Neural progenitor cell (in vitro differentiated cells): Measurements from ENCODE around the gene ARHGAP26. TPM values are rescaled to one million over a fixed set of nuclear protein-coding genes. Genes with fewer than 3 reads are reported as not detected.

ENCODE experiments used
- DNase-seq: peaks from one replicate; pipeline ENCODE4 v3.0.0-alpha.2; 2016; ENCODE audit warnings: low spot score
- H2AFZ ChIP-seq: fragments of 200-600 bp; sonication (generic); replicated peaks from 2 replicates; pipeline ENCODE4 v1.6.1; 2016; ENCODE audit warnings: antibody characterized with exemption
- H3F3A ChIP-seq: fragments of 200-600 bp; sonication (generic); 2 replicates; pipeline ENCODE4 v1.6.1; 2016; ENCODE audit warnings: antibody characterized with exemption, low read depth
- H3K27ac ChIP-seq: fragments of 200-600 bp; sonication (generic); 2 replicates; pipeline ENCODE4 v1.5.1; 2016; ENCODE audit warnings: mild to moderate bottlenecking
- H3K27me3 ChIP-seq: fragments of 200-600 bp; sonication (generic); 2 replicates; pipeline ENCODE4 v1.6.1; 2016; ENCODE audit warnings: mild to moderate bottlenecking, moderate library complexity
- H3K36me3 ChIP-seq: fragments of 200-600 bp; sonication (generic); 2 replicates; pipeline ENCODE4 v1.5.1; 2016
- H3K4me1 ChIP-seq: fragments of 200-600 bp; sonication (generic); 2 replicates; pipeline ENCODE4 v1.6.1; 2016; ENCODE audit warnings: mixed run types
- H3K4me2 ChIP-seq: fragments of 200-600 bp; sonication (generic); 2 replicates; pipeline ENCODE4 v1.6.1; 2016
- H3K4me3 ChIP-seq: fragments of 200-600 bp; sonication (generic); 2 replicates; pipeline ENCODE4 v1.5.1; 2016
- H3K79me2 ChIP-seq: fragments of 200-600 bp; sonication (generic); 2 replicates; pipeline ENCODE4 v1.6.1; 2016; ENCODE audit warnings: low read depth
- H3K9ac ChIP-seq: fragments of 200-600 bp; sonication (generic); 2 replicates; pipeline ENCODE4 v1.6.1; 2016
- H3K9me3 ChIP-seq: fragments of 200-600 bp; sonication (generic); 2 replicates; pipeline ENCODE4 v1.5.1; 2016; ENCODE audit warnings: low read depth
- H4K20me1 ChIP-seq: fragments of 200-600 bp; sonication (generic); 2 replicates; pipeline ENCODE4 v1.6.1; 2016; ENCODE audit warnings: low read depth
- H3K27ac Mint-ChIP-seq: 3 replicates; pipeline ENCODE4 v1.8.0; 2021; ENCODE audit warnings: mixed read lengths
- H3K27me3 Mint-ChIP-seq: 2 replicates; pipeline ENCODE4 v1.8.0; 2022; ENCODE audit warnings: low read depth, mild to moderate bottlenecking, inconsistent platforms, moderate library complexity, mixed read lengths; ENCODE audit not compliant: insufficient read depth
- H3K36me3 Mint-ChIP-seq: 3 replicates; pipeline ENCODE4 v1.8.0; 2021; ENCODE audit warnings: mixed read lengths
- H3K4me1 Mint-ChIP-seq: 3 replicates; pipeline ENCODE4 v1.8.0; 2021; ENCODE audit warnings: mixed read lengths
- H3K4me3 Mint-ChIP-seq: 3 replicates; pipeline ENCODE4 v1.8.0; 2021; ENCODE audit warnings: mild to moderate bottlenecking, moderate library complexity, mixed read lengths
- H3K9me3 Mint-ChIP-seq: 3 replicates; pipeline ENCODE4 v1.8.0; 2020; ENCODE audit warnings: mixed read lengths
- CTCF ChIP-seq: fragments of 200-600 bp; sonication (generic); IDR thresholded peaks from 2 replicates; pipeline ENCODE4 v1.5.1; 2017; ENCODE audit warnings: antibody characterized with exemption, mild to moderate bottlenecking
- EZH2 ChIP-seq: fragments of 200-600 bp; sonication (generic); IDR thresholded peaks from 2 replicates; pipeline ENCODE4 v1.6.1; 2017; ENCODE audit warnings: antibody characterized with exemption, mild to moderate bottlenecking, moderate library complexity
- EZH2phosphoT487 ChIP-seq: fragments of 200-600 bp; sonication (generic); IDR thresholded peaks from 2 replicates; pipeline ENCODE4 v1.6.1; 2017; ENCODE audit warnings: antibody characterized with exemption
- total RNA-seq: library from RNA; depleted of rRNA; stranded (reverse); fragments of >200 nt; gene quantifications from 2 replicates; pipeline ENCODE4 v1.2.3, GENCODE V29; 2015; ENCODE audit warnings: low replicate concordance

The ARHGAP26 gene
- total RNA-seq, 1 donor from 2014 or later, result 7.0 TPM

- H3K9ac ChIP-seq, result no peak overlapping the region
- Mint-ChIP-seq H3K36me3 (no peaks in the 10 kb centered on the region), H3K27ac (no peak overlapping the region), H3K4me1 (no peaks in the 10 kb centered on the region), H3K4me3 (no peak overlapping the region), H3K27me3 (no peaks in the 10 kb centered on the region), H3K9me3 (no peaks in the 10 kb centered on the region)
- H3K9me3 ChIP-seq, result no peaks in the 10 kb centered on the region
- no peaks in the 10 kb centered on the region for H3F3A ChIP-seq
- no peak overlapping the region for H3K27ac ChIP-seq
- no peaks in the 10 kb centered on the region for H3K36me3 ChIP-seq
- DNase-seq, result no peak
- no peaks in the 10 kb centered on the region for H3K79me2 ChIP-seq
- no peaks in the 10 kb centered on the region for H4K20me1 ChIP-seq
- H3K4me2 ChIP-seq, result no peak overlapping the region
- no peak overlapping the region for H3K4me3 ChIP-seq
- TF ChIP-seq EZH2phosphoT487, result no peak
- TF ChIP-seq EZH2, result no peak
- TF ChIP-seq CTCF, result no peak
- no peak overlapping the region for H2AFZ ChIP-seq
- no peaks in the 10 kb centered on the region for H3K27me3 ChIP-seq
- no peaks in the 10 kb centered on the region for H3K4me1 ChIP-seq
Measured at GRCh38 chr5:142945845-142946244, 175.7 kb downstream of the ARHGAP26 start.

- Mint-ChIP-seq H3K27me3 (no peaks in the 10 kb centered on the region), H3K36me3 (no peaks in the 10 kb centered on the region), H3K4me3 (no peak overlapping the region), H3K4me1 (no peaks in the 10 kb centered on the region), H3K9me3 (peaks cover 2% of the 10 kb centered on the region), H3K27ac (no peak overlapping the region)
- Histone ChIP-seq H3K4me2 (no peak overlapping the region), H2AFZ (no peak overlapping the region), H3K9me3 (no peaks in the 10 kb centered on the region), H3K27ac (no peak overlapping the region), H3K9ac (no peak overlapping the region), H3K79me2 (no peaks in the 10 kb centered on the region), H4K20me1 (no peaks in the 10 kb centered on the region), H3K27me3 (no peaks in the 10 kb centered on the region), H3K36me3 (no peaks in the 10 kb centered on the region), H3K4me3 (no peak overlapping the region), H3K4me1 (no peaks in the 10 kb centered on the region), H3F3A (no peaks in the 10 kb centered on the region)
- DNase-seq, result no peak
- TF ChIP-seq CTCF (no peak), EZH2phosphoT487 (no peak), EZH2 (no peak)
Measured at GRCh38 chr5:142946547-142947426, 176.6 kb downstream of the ARHGAP26 start.

- H3K79me2 ChIP-seq, result no peaks in the 10 kb centered on the region
- no peaks in the 10 kb centered on the region for H3K27me3 ChIP-seq
- peaks cover 2% of the 10 kb centered on the region for H3K9me3 Mint-ChIP-seq
- H3K4me1 Mint-ChIP-seq, result no peaks in the 10 kb centered on the region
- no peaks in the 10 kb centered on the region for H3K4me1 ChIP-seq
- H2AFZ ChIP-seq, result no peak overlapping the region
- H3K27ac Mint-ChIP-seq, result no peak overlapping the region
- no peaks in the 10 kb centered on the region for H3F3A ChIP-seq
- no peak overlapping the region for H3K27ac ChIP-seq
- H3K27me3 Mint-ChIP-seq, result no peaks in the 10 kb centered on the region
- no peaks in the 10 kb centered on the region for H3K9me3 ChIP-seq
- H3K4me3 ChIP-seq, result no peak overlapping the region
- H4K20me1 ChIP-seq, result no peaks in the 10 kb centered on the region
- no peaks in the 10 kb centered on the region for H3K36me3 ChIP-seq
- no peak for DNase-seq
- no peak overlapping the region for H3K9ac ChIP-seq
- H3K36me3 Mint-ChIP-seq, result no peaks in the 10 kb centered on the region
- H3K4me2 ChIP-seq, result no peak overlapping the region
- H3K4me3 Mint-ChIP-seq, result no peak overlapping the region
- no peak for TF ChIP-seq EZH2
- TF ChIP-seq EZH2phosphoT487, result no peak
- no peak for TF ChIP-seq CTCF
Measured at GRCh38 chr5:142947427-142947709, 177.2 kb downstream of the ARHGAP26 start.
